OCI-LY3 (cell line): ENCODE results near the gene GIGYF1.

Experiments
- EZH2phosphoT487 ChIP-seq: fragments of 200-600 bp; shearing (Covaris generic); IDR thresholded peaks from 2 replicates; pipeline ENCODE4 v1.6.1; 2018; ENCODE audit warnings: antibody characterized with exemption, mixed run types, low read depth
- TF ChIP-seq, protein P1 (sequence below): fragments of 200-600, 300-600 bp; sonication (generic); IDR thresholded peaks from 2 replicates; pipeline ENCODE4 v1.5.1; 2014; ENCODE audit warnings: antibody characterized with exemption, low read length, low read depth

DNA sequence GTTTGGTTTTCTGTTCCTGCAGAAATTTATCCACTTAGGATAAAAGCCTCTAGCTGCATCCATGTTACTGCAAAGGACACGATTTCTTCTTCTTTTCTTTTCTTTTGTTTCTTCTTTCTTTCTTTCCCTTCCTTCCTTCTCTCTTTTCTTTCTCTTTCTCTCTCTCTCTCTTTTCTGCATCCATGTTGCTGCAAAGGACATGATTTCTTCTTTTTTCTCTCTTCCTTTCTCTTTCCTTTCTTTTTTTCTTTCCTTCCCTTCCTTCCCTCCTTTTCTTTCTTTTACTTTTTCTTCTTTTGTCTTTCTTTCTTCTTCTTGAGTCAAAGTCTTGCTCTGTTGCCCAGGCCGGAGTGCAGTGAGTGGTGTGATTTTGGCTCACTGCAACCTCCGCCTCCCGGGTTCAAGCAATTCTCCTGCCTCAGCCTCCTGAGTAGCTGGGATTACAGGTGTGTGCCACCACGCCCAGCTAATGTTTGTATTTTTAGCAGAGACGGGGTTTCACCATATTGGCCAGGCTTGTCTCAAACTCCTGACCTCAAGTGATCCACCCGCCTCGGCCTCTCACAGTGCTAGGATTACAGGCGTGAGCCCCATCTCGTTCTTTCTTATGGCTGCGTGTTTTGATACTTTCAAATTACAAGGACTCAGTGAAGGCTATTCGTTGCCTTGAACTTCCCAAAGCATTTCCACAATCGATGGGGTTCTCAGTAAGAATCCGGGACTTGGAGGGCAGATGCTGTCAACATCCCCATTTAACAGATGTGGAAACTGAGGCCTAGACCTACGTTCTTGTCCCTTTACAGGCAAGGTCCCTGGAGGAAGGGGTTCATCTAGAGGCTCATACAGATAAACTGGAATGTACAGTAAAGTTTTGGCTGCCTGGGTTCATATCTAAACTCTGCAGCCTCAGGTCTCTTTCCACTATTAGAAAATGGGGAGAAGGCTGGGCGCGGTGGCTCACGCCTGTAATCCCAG, 22.4 kb downstream of the GIGYF1 start:
- TF ChIP-seq, protein P1, sequence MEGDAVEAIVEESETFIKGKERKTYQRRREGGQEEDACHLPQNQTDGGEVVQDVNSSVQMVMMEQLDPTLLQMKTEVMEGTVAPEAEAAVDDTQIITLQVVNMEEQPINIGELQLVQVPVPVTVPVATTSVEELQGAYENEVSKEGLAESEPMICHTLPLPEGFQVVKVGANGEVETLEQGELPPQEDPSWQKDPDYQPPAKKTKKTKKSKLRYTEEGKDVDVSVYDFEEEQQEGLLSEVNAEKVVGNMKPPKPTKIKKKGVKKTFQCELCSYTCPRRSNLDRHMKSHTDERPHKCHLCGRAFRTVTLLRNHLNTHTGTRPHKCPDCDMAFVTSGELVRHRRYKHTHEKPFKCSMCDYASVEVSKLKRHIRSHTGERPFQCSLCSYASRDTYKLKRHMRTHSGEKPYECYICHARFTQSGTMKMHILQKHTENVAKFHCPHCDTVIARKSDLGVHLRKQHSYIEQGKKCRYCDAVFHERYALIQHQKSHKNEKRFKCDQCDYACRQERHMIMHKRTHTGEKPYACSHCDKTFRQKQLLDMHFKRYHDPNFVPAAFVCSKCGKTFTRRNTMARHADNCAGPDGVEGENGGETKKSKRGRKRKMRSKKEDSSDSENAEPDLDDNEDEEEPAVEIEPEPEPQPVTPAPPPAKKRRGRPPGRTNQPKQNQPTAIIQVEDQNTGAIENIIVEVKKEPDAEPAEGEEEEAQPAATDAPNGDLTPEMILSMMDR, result no peak
- TF ChIP-seq EZH2phosphoT487, result no peak
